ENCODE results near the gene CDHR3. TPM values are rescaled to one million over a fixed set of nuclear protein-coding genes. Genes with fewer than 3 reads are reported as not detected.

Gene CDHR3
- total RNA-seq, 4 donors from 2014 or later, result 6.6 to 11.6 (median 8.9) TPM

DNA sequence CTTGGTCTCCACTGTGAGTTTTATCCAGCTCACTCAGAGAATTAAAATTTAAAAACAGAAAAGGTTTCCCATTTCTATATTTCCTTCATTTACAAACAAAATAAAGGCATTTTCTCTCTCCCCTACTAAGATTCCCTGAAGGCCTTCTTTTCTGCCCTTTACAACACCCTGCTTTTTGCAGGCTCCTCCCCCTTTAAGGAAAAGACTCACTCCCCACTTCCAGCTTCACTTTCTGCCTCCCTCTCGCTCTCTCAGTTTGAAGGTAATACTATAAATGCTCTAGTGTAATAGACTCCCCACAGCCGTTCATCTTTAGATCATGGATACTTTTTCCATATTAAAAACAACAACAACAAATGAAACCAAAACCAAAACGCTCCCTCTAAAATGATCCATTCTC lies 53.3 kb downstream of the CDHR3 start:
- no peak for DNase-seq (ENCODE audit: low spot score)
- TF ChIP-seq, protein P1, sequence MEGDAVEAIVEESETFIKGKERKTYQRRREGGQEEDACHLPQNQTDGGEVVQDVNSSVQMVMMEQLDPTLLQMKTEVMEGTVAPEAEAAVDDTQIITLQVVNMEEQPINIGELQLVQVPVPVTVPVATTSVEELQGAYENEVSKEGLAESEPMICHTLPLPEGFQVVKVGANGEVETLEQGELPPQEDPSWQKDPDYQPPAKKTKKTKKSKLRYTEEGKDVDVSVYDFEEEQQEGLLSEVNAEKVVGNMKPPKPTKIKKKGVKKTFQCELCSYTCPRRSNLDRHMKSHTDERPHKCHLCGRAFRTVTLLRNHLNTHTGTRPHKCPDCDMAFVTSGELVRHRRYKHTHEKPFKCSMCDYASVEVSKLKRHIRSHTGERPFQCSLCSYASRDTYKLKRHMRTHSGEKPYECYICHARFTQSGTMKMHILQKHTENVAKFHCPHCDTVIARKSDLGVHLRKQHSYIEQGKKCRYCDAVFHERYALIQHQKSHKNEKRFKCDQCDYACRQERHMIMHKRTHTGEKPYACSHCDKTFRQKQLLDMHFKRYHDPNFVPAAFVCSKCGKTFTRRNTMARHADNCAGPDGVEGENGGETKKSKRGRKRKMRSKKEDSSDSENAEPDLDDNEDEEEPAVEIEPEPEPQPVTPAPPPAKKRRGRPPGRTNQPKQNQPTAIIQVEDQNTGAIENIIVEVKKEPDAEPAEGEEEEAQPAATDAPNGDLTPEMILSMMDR (IDR thresholded peaks at IDR 0.05), result no peak
- ATAC-seq (ENCODE audit: low FRiP score), result no peak

- DNase-seq (ENCODE audit: low spot score) (no peak), ATAC-seq (ENCODE audit: low FRiP score) (no peak)
- TF ChIP-seq, protein P1 (IDR thresholded peaks at IDR 0.05), result no peak
Observed at GRCh38 chr7:106017657-106018056, 54.6 kb downstream of the CDHR3 start.

DNA sequence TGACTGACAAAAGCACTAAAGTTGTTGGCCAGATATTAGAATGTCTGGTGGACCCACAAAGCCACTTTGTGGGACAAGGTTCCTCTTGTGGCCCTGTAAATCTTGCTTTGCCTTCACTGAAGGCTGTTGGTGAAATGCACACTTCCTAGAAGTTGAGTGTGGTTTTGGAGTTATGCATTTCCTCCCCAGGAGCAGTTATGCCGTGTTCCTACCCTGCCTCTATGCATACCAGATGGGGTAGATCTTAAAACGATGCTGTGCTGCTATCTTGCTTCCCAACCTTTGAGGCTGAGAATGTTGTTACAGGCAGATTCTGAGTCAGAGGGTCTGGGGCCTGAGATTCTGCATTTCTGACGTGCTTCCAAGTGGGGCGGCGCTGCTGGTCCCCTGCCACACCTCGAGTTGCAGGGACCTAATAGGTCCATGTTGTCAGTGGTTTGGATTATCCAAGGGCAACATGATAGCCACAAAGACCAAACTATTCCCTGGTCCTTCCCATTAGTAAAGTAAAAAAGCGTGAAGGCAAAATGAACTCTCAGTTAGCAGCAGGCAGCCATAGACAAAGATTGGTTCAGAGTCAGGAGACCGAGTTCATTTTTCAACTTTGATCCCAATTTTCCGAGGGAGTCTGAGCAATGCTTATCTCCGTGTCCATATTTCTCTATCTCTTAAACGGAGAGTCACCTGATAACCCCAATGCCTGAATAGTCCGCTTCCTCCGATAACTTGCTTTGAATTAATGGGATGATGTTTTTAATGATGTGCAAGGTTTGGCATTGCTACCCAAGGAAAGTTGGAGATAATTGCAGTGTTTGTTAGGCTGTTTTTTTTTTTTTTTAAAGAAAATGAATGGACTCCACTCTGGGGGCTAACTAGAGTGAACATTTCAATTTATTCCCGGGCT lies 55.8 kb downstream of the CDHR3 start:
- ATAC-seq (ENCODE audit: low FRiP score) (no peak), DNase-seq (ENCODE audit: low spot score) (no peak)
- TF ChIP-seq, protein P1 (IDR thresholded peaks at IDR 0.05), result no peak

DNA sequence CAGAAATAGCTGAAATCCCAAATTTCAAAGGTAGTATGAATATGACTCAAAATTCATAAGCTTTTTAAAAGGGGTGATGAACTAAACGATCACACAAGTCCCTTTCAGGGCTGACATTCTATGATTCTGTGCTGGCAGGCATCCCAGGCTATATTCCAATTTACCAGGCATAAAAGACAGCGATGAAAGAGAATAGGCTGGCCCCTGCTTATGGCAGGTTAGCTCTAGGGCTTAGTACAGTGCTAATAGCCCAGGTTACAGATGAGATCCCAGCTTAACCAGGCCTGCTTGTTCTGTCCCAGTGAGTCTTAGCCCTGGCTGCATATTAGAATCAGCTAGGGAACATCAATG lies 56.4 kb downstream of the CDHR3 start:
- ATAC-seq (ENCODE audit: low FRiP score), result no peak
- TF ChIP-seq, protein P1 (IDR thresholded peaks at IDR 0.05), result no peak
- no peak for DNase-seq (ENCODE audit: low spot score)

- ATAC-seq (ENCODE audit: low FRiP score) (no peak), DNase-seq (ENCODE audit: low spot score) (no peak)
- TF ChIP-seq, protein P1 (IDR thresholded peaks at IDR 0.05), result no peak
Observed at GRCh38 chr7:106021151-106022067, 58.3 kb downstream of the CDHR3 start.

- DNase-seq (ENCODE audit: low spot score), result no peak
- TF ChIP-seq, protein P1 (IDR thresholded peaks at IDR 0.05), result no peak
- ATAC-seq (ENCODE audit: low FRiP score), result no peak
Observed at GRCh38 chr7:106022193-106022821, 59.2 kb downstream of the CDHR3 start.
